NCI-H774 (cell line): ENCODE results near the gene P2RX3.
"Not testable (repeated sequence)": the region's sequence is repeated elsewhere in the genome, so short reads cannot be mapped to it uniquely, and the experiment has no call there.

Experiments used
- DNase-seq: peaks from one replicate; lab custom pipeline; 2025; lab: John Stamatoyannopoulos, UW

P2RX3 gene

GRCh38 chr11:57349491-57350274, 11.5 kb downstream of the P2RX3 start:
- peak; percentile 30 for DNase-seq

- DNase-seq = no peak
Observed at GRCh38 chr11:57353036-57353435, 14.9 kb downstream of the P2RX3 start.

GRCh38 chr11:57353446-57353845, 15.3 kb downstream of the P2RX3 start:
- DNase-seq = no peak

GRCh38 chr11:57353852-57354251, 15.7 kb downstream of the P2RX3 start:
- DNase-seq = no peak

- DNase-seq = no peak
Observed at GRCh38 chr11:57354699-57355098, 16.5 kb downstream of the P2RX3 start.

GRCh38 chr11:57356268-57356667, 18.1 kb downstream of the P2RX3 start:
- DNase-seq = no peak

- no peak for DNase-seq
Observed at GRCh38 chr11:57357310-57357709, 19.2 kb downstream of the P2RX3 start.

GRCh38 chr11:57357856-57358255, 19.7 kb downstream of the P2RX3 start:
- DNase-seq = no peak

GRCh38 chr11:57358543-57358961, 20.4 kb downstream of the P2RX3 start:
- DNase-seq = no peak

GRCh38 chr11:57358991-57359390, 20.8 kb downstream of the P2RX3 start:
- DNase-seq = no peak

GRCh38 chr11:57359396-57359795, 21.2 kb downstream of the P2RX3 start:
- DNase-seq = no peak

GRCh38 chr11:57359896-57360690, 21.9 kb downstream of the P2RX3 start:
- no peak for DNase-seq

- DNase-seq = no peak
Observed at GRCh38 chr11:57360991-57361390, 22.8 kb downstream of the P2RX3 start.

GRCh38 chr11:57361420-57361819, 23.3 kb downstream of the P2RX3 start:
- not testable (repeated sequence) for DNase-seq

- no peak for DNase-seq
Observed at GRCh38 chr11:57361926-57362325, 23.8 kb downstream of the P2RX3 start.

- no peak for DNase-seq
Observed at GRCh38 chr11:57363131-57364080, 25.3 kb downstream of the P2RX3 start.

GRCh38 chr11:57364851-57365660, 26.9 kb downstream of the P2RX3 start:
- DNase-seq = no peak

GRCh38 chr11:57368106-57368844, 30.1 kb downstream of the P2RX3 start:
- DNase-seq = peak; percentile 2

- no peak for DNase-seq
Observed at GRCh38 chr11:57368845-57369232, 30.7 kb downstream of the P2RX3 start.

GRCh38 chr11:57370251-57370650, 32.1 kb downstream of the P2RX3 start:
- no peak for DNase-seq

- no peak for DNase-seq
Observed at GRCh38 chr11:57370941-57371340, 32.8 kb downstream of the P2RX3 start.
